Measurements from ENCODE around the gene MTA2. TPM values are rescaled to one million over a fixed set of nuclear protein-coding genes. Genes with fewer than 3 reads are reported as not detected.
"Not testable (repeated sequence)": the region's sequence is repeated elsewhere in the genome, so short reads cannot be mapped to it uniquely, and the experiment has no call there.

Gene MTA2
- total RNA-seq, 1 donor from 2014 or later, result 68.4 TPM

DNA sequence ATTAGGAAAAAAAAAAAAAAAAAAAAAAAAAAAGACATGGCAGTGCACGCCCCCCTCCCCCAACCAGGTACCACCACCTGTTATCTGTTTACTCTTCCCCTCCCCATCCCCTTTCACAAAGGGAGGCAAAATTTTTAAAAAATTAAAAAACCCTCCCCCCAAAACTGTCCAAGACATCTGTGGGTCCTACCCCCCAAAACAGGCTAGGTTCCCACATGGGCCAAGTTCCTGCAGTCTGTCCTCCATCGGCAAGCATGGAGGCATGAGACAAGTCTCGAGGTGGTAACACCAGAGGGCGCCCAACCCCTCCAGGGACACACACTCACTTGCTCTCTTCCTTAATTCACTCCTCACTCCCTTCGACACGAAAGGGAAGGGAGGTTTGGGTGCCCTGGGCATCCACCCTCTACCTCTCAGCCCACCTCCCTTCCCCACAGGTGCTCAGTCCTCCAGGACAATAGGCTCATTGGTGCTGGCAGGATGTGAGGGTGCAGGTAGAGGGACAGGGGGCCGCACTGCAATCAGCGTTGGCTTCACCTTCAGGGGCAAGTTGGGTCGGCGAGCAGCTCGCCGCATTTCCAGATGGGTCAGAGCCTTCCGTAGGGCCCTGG lies 8.1 kb downstream of the MTA2 start:
- Histone ChIP-seq H3K4me1 (peaks cover 36% of the 10 kb centered on the region), H3K27me3 (ENCODE audit: low read depth) (no peaks in the 10 kb centered on the region), H3K27ac (no peak overlapping the region), H3K9me3 (no peaks in the 10 kb centered on the region), H3K36me3 (peaks cover 56% of the 10 kb centered on the region), H3K4me3 (no peak overlapping the region)
- TF ChIP-seq, protein P1, sequence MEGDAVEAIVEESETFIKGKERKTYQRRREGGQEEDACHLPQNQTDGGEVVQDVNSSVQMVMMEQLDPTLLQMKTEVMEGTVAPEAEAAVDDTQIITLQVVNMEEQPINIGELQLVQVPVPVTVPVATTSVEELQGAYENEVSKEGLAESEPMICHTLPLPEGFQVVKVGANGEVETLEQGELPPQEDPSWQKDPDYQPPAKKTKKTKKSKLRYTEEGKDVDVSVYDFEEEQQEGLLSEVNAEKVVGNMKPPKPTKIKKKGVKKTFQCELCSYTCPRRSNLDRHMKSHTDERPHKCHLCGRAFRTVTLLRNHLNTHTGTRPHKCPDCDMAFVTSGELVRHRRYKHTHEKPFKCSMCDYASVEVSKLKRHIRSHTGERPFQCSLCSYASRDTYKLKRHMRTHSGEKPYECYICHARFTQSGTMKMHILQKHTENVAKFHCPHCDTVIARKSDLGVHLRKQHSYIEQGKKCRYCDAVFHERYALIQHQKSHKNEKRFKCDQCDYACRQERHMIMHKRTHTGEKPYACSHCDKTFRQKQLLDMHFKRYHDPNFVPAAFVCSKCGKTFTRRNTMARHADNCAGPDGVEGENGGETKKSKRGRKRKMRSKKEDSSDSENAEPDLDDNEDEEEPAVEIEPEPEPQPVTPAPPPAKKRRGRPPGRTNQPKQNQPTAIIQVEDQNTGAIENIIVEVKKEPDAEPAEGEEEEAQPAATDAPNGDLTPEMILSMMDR (IDR thresholded peaks at IDR 0.05), result peak; percentile 64
- ATAC-seq (peak; percentile 39 to 54), DNase-seq (peak; percentile 90)
- intact Hi-C loops (cut with DNase I), result no loop called here

DNA sequence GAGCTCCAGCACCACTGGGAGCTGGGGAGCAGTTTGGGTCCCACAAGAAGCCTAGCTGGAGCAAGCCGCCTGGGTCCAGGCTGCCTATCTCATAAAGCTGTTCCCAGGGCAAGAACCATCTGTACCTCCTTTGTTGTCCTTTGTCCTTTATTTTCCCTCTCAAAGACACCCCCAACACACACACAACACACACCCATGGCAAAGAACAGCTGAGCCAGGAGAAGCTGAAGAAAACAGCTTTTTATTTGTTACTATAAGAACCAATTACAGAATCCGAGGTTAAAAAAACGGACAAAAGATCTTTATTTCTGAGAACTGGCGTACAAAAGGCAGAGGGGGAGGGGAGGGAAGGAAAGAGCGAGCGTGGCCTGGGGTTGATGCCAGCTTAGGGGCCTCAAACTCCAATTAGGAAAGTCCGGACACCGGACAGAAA lies 8.7 kb downstream of the MTA2 start:
- no peak for ATAC-seq
- Histone ChIP-seq H3K4me3 (no peak overlapping the region), H3K9me3 (no peaks in the 10 kb centered on the region), H3K27me3 (ENCODE audit: low read depth) (no peaks in the 10 kb centered on the region), H3K27ac (peak overlapping the region; percentile 94), H3K36me3 (peaks cover 56% of the 10 kb centered on the region), H3K4me1 (peaks cover 33% of the 10 kb centered on the region)
- no peak for DNase-seq
- TF ChIP-seq, protein P1 (IDR thresholded peaks at IDR 0.05), result no peak
- intact Hi-C loops (cut with DNase I), result no loop called here

DNA sequence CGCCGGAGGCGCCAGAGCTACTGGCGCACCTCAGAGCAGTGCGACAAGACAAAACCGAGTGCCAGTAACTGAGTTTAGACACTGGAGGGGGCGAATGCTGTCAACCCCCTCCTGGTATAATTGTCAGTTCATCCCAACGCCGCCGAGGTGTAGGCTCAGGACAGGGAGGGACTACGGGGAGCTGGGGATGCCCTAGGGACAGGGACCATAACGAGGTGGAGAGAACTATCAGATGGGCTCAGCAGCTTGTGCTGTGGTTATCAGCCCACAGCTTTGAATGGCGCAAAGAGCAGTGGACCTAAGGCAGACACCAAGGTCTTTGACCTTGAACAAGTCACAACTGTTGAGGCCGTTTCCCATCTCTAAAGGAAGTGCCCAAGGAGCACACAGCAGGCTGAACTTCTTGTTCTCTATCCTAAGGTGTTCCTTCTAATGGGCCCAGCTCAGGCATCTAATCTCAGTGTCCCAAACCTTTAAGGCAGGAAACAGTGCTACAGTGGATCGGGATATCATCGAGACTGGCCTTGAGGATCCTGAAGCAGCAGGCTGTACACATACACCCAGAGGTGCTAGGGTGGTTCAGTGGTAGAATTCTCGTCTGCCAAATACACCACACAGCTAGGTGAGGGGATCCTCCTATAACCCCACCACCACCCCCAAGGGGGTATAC lies 9.4 kb downstream of the MTA2 start:
- ATAC-seq, result peak in 1 of 2 donors; percentile 17
- intact Hi-C loops (cut with DNase I), result no loop called here
- Histone ChIP-seq H3K4me3 (peak overlapping the region; percentile 90), H3K9me3 (no peaks in the 10 kb centered on the region), H3K27ac (peak overlapping the region; percentile 94), H3K4me1 (peaks cover 33% of the 10 kb centered on the region), H3K36me3 (peaks cover 56% of the 10 kb centered on the region), H3K27me3 (ENCODE audit: low read depth) (no peaks in the 10 kb centered on the region)
- TF ChIP-seq, protein P1 (IDR thresholded peaks at IDR 0.05), result peak; percentile 5
- no peak for DNase-seq

DNA sequence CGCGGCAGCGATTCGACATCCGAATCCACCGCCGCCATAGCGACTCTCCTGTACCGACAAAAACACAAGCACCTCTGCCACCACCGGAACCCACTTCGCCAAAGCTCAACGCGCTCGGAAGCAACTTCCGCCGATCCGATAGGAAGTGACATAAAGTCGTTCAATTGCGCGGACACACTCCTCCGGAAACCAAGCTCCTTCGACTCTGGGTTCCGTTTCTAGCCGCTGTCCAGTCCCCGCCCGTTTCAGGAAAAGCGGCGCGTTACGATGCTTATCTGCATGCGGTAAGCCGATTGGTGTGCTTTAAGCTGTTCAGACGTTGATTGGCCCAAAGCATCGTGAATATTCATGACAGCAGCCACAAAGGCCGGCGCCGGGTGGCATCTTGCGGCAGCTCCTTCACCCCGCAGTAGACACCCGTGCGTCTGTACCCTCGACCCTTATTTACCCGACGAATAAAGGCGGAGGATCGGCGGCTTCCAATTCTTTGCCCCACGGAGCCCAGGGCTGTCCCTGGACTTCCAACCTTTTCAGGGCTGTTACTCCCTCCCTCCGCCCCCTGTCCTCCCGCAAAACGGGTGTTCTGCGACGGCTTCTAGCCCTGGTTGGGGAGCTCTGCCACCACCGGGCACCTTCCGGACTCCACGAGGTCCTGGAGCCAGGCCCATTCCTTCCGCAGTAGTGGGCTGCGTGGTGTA lies 10.1 kb downstream of the MTA2 start, which contains the start of gene TUT1:
TSS of gene TUT1 (minus strand) at position 76 of the 698 bp plus-strand sequence. CDS start at position 38, 38 bp downstream.
- peak; percentile 97 for ATAC-seq
- Histone ChIP-seq H3K27ac (peak within 1 kb of the TSS; percentile 94), H3K36me3 (peaks cover 55% of the 10 kb centered on the region), H3K27me3 (ENCODE audit: low read depth) (no peaks in the 10 kb centered on the region), H3K9me3 (no peaks in the 10 kb centered on the region), H3K4me3 (peak within 1 kb of the TSS; percentile 90), H3K4me1 (peaks cover 33% of the 10 kb centered on the region)
- peak; percentile 96 for DNase-seq
- TF ChIP-seq, protein P1 (IDR thresholded peaks at IDR 0.05), result peak; percentile 14
- intact Hi-C loops (cut with DNase I), result no loop called here

DNA sequence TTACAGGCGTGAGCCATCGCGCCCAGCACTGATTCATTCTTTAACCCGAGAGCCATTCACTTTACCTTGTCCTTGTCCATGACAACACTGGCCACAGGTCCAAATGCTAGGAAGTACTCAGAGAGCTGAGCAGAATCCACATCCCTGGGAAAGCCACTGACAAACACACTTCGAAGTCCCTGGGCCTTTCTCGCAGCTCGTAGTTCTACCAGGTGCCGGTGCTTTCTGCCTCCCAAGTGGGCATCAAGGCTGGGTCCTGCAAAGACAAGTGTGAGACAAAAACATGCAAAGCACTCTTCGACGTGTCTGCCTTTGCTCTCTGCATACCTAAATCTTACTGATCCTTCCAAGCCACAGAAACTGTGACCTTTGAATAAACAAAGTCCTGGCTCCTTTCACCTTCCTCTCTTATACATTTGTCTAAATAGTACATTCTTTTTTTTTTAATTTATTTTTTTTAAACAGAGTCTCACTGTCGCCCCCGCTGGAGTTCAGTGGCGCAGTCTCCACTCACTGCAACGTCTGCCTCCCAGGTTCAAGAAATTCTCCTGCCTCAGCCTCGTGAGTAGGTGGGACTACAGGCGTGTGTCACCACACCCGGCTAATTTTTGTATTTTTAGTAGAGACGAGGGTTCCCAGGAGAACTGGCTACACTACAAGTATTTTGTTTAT lies 12.6 kb downstream of the MTA2 start:
- Histone ChIP-seq H3K27ac (no peak overlapping the region), H3K4me1 (peaks cover 33% of the 10 kb centered on the region), H3K4me3 (no peak overlapping the region), H3K9me3 (no peaks in the 10 kb centered on the region), H3K36me3 (peaks cover 54% of the 10 kb centered on the region), H3K27me3 (ENCODE audit: low read depth) (no peaks in the 10 kb centered on the region)
- TF ChIP-seq, protein P1 (IDR thresholded peaks at IDR 0.05), result no peak
- no peak for DNase-seq
- no peak for ATAC-seq
- intact Hi-C loops (cut with DNase I), result no loop called here

DNA sequence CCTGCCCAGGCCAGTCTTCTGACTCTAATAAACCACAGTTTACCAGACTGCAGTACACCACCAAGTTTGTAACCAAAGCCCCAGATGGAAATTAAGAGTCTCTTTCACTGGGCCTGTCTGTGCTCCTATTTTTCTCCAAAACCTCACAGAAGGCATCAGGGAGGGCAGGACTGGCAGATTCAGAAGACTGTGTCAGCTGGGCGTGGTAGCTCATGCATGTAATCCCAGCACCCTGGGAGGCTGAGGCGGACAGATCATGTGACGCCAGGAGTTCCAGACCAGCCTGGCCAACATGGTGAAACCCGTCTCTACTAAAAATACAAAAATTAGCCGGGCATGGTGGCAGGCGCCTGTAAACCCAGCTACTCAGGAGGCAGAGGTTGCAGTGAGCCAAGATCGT lies 16.3 kb downstream of the MTA2 start:
- H3K4me3 ChIP-seq; H3K27ac ChIP-seq; H3K27me3 ChIP-seq (ENCODE audit: low read depth); DNase-seq; intact Hi-C loops (cut with DNase I); ATAC-seq; H3K9me3 ChIP-seq; H3K4me1 ChIP-seq: not testable (repeated sequence)
- peaks cover 75% of the 10 kb centered on the region for H3K36me3 ChIP-seq

DNA sequence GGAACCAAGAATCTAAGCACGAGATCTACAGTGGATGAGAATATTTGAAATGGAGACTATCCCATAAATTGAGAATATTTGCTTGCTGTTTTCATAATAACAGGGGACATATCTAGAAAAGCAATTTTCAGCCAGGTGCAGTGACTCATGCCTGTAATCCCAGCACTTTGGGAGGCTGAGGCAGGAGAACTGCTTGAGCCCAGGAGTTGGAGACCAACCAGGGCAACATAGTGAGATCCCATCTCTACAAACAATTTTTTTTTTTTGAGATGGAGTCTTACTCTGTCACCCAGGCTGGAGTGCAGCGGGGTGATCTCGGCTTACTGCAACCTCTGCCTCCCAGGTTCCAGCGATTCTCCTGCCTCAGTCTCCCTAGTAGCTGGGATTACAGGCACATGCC lies 19.9 kb downstream of the MTA2 start:
- H3K9me3 ChIP-seq; intact Hi-C loops (cut with DNase I); H3K4me1 ChIP-seq; ATAC-seq; H3K27ac ChIP-seq; H3K4me3 ChIP-seq; DNase-seq; H3K27me3 ChIP-seq (ENCODE audit: low read depth): not testable (repeated sequence)
- H3K36me3 ChIP-seq, result peaks cover 89% of the 10 kb centered on the region

Data from lower lobe of right lung (tissue), 2 donors.